T-cell (primary cell): ENCODE measurements around the gene ANKFN1. TPM values are rescaled to one million over a fixed set of nuclear protein-coding genes. Genes with fewer than 3 reads are reported as not detected.

ENCODE experiments used
- ATAC-seq, 4 experiments: fragments of 200-7000 bp in 3 of 4; fragments of 150-1000 bp in 1 of 4; cut with Tn5 transposase; replicated peaks in 1 of 4; 1 replicate in 3 of 4; 2 replicates in 1 of 4; pipeline ENCODE4 v1.10.0; 2021; ENCODE audit warnings: moderate library complexity in 3 of 4, mild to moderate bottlenecking in 2 of 4, moderate number of reproducible peaks in 1 of 4
- CTCF ChIA-PET, 2 donors: fragments of 300-600 bp; sonication (Branson Sonifier 250); formaldehyde crosslinking; loops; one replicate each; lab custom pipeline; 2022; ENCODE audit warnings: antibody characterized with exemption in 2 of 2; lab: Charles Lee
- POLR2A ChIA-PET, 2 donors: fragments of 300-600 bp; sonication (Branson Sonifier 250); formaldehyde crosslinking; loops; one replicate each; lab custom pipeline; 2022; ENCODE audit warnings: antibody characterized with exemption in 2 of 2; lab: Charles Lee
- DNase-seq, 35 experiments: peaks; one replicate each; pipeline versions ENCODE4 v3.0.0 to v3.0.0-alpha.2; 2013 to 2023
- H3K27ac ChIP-seq: one replicate; pipeline ENCODE4 v1.5.1; 2013; ENCODE audit warnings: low read length
- H3K27me3 ChIP-seq, 2 experiments: replicated peaks in 1 of 2; 1 replicate in 1 of 2; 2 replicates in 1 of 2; pipeline versions ENCODE4 v1.6.1 to v1.7.0; 2013; ENCODE audit warnings: low read length in 1 of 2, mixed read lengths in 1 of 2; ENCODE audit not compliant: control insufficient read depth in 2 of 2, insufficient read depth in 2 of 2; ENCODE audit errors: extremely low read depth in 1 of 2
- H3K36me3 ChIP-seq, 2 donors: 1 replicate in 1 of 2; 2 replicates in 1 of 2; pipeline versions ENCODE4 v1.6.1 to v1.7.0; 2013; ENCODE audit warnings: low read length in 1 of 2; ENCODE audit not compliant: control insufficient read depth in 2 of 2, insufficient read depth in 1 of 2; ENCODE audit errors: extremely low read depth in 1 of 2
- H3K4me1 ChIP-seq, 2 experiments: 1 replicate in 1 of 2; 2 replicates in 1 of 2; pipeline versions ENCODE4 v1.6.1 to v1.7.0; 2013; ENCODE audit warnings: low read length in 2 of 2, mixed read lengths in 1 of 2; ENCODE audit not compliant: insufficient read depth in 2 of 2, control insufficient read depth in 1 of 2; ENCODE audit errors: extremely low read depth in 1 of 2
- H3K4me3 ChIP-seq, 2 donors: 1 replicate in 1 of 2; 2 replicates in 1 of 2; pipeline versions ENCODE4 v1.5.1 to v1.7.0; 2013; ENCODE audit warnings: mild to moderate bottlenecking in 2 of 2, low read length in 1 of 2, moderate library complexity in 1 of 2; ENCODE audit not compliant: control insufficient read depth in 1 of 2; ENCODE audit errors: extremely low read depth in 1 of 2
- H3K9me3 ChIP-seq: 2 replicates; pipeline ENCODE4 v1.7.0; 2013
- H3K27ac Mint-ChIP-seq, 2 donors: one replicate each; pipeline ENCODE4 v1.8.0; 2020 to 2021; ENCODE audit warnings: mild to moderate bottlenecking in 2 of 2, mixed read lengths in 2 of 2
- H3K27me3 Mint-ChIP-seq, 2 donors: one replicate each; pipeline ENCODE4 v1.8.0; 2021 to 2022; ENCODE audit warnings: mixed read lengths in 2 of 2
- H3K36me3 Mint-ChIP-seq: one replicate; pipeline ENCODE4 v1.8.0; 2021; ENCODE audit warnings: mixed read lengths
- H3K4me1 Mint-ChIP-seq, 3 donors: one replicate each; pipeline ENCODE4 v1.8.0; 2020 to 2022; ENCODE audit warnings: mixed read lengths in 3 of 3, mild to moderate bottlenecking in 1 of 3
- H3K4me3 Mint-ChIP-seq, 3 donors: one replicate each; pipeline ENCODE4 v1.8.0; 2020 to 2022; ENCODE audit warnings: mild to moderate bottlenecking in 3 of 3, mixed read lengths in 3 of 3, moderate library complexity in 3 of 3
- H3K9me3 Mint-ChIP-seq, 3 donors: one replicate each; pipeline ENCODE4 v1.8.0; 2020 to 2022; ENCODE audit warnings: mixed read lengths in 3 of 3
- WGBS: methylation state at CpG from one replicate; pipeline ENCODE4 v1.1.5; 2013; ENCODE audit warnings: missing lambda C conversion rate; ENCODE audit not compliant: insufficient coverage; 5-methylcytosine and 5-hydroxymethylcytosine counted together
- total RNA-seq, 35 experiments: library from RNA in 6 of 35; stranded (reverse) in 6 of 35; fragments of 120-200 nt in 1 of 35; gene quantifications; one replicate each; pipeline versions ENCODE4 v1.2.1 to v1.2.4 and lab custom pipeline; 2013 to 2026

Gene ANKFN1
- total RNA-seq, 5 donors from 2014 or later (not counting 1 experiment from before 2014, with no cell fraction given), result not detected

GRCh38 chr17:56114469-56114868 is 38.8 kb upstream of the ANKFN1 start:
- Histone ChIP-seq H3K27ac (no peak overlapping the region), H3K9me3 (no peaks in the 10 kb centered on the region), H3K4me1 (no peaks in the 10 kb centered on the region), H3K4me3 (no peak overlapping the region), H3K27me3 (no peaks in the 10 kb centered on the region), H3K36me3 (no peaks in the 10 kb centered on the region)
- no peak overlapping the region for H3K4me3 Mint-ChIP-seq
- DNase-seq (no peak), ATAC-seq (no peak)
- ChIA-PET CTCF (no interaction called here), POLR2A (no interaction called here)
- peaks cover 1% of the 10 kb centered on the region in 2 donors for H3K27me3 Mint-ChIP-seq
- no peaks in the 10 kb centered on the region for H3K9me3 Mint-ChIP-seq
- no peaks in the 10 kb centered on the region for H3K36me3 Mint-ChIP-seq
- no peak overlapping the region for H3K27ac Mint-ChIP-seq
- no CpG with 5 or more reads among the region's 1 CpG for WGBS
- H3K4me1 Mint-ChIP-seq, result no peaks in the 10 kb centered on the region

DNA sequence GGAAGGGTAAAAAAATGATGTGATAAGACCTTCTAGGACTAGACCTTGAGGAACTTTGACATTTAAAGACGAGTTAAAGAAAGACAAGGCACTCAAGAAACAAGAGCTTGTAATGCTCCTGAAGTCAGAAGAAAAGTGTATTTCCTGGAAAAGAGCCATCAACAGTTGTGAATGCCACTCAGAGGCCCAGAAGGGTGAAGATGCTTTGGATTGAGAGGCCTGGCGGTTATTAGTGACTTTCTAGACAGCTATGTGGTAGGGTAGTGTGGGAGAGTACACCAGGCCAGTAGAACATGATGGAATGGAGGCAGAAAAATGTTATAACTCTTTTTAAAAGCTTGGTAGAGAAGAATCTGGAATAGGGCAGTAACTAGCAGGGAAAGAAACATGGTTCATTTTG is 34.1 kb upstream of the ANKFN1 start:
- H3K4me3 Mint-ChIP-seq, result no peak overlapping the region
- no peak for ATAC-seq
- no peak overlapping the region for H3K27ac ChIP-seq
- no peak overlapping the region for H3K4me3 ChIP-seq
- DNase-seq, result no peak
- H3K9me3 Mint-ChIP-seq, result no peaks in the 10 kb centered on the region
- no peaks in the 10 kb centered on the region for H3K9me3 ChIP-seq
- no peaks in the 10 kb centered on the region for H3K4me1 ChIP-seq
- no peak overlapping the region for H3K27ac Mint-ChIP-seq
- H3K36me3 Mint-ChIP-seq, result no peaks in the 10 kb centered on the region
- 43% methylated on average over 2 of the region's 2 CpGs for WGBS
- CTCF ChIA-PET, result no interaction called here
- H3K4me1 Mint-ChIP-seq, result no peaks in the 10 kb centered on the region
- no peaks in the 10 kb centered on the region for H3K27me3 Mint-ChIP-seq
- H3K36me3 ChIP-seq, result no peaks in the 10 kb centered on the region
- H3K27me3 ChIP-seq, result no peaks in the 10 kb centered on the region
- POLR2A ChIA-PET, result no interaction called here

DNA sequence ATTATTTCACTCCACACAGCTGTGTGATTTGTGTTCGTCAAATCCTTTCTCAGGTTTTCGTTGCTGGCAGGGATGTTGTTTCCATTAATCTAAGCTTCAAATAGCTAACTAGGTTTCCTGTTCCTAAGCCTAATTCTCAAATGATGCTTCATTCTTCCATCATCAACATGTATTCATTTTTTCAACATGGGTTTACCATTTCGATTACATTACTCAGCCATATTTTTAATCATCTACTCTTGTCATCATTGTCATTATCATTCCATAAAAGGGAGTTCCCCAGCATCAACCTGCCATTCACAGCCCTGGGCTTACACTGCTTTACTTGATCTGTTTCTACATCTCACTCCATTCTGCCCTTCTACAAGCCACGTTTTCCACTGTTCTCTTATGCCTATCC is 33.3 kb upstream of the ANKFN1 start:
- H3K27me3 ChIP-seq, result no peaks in the 10 kb centered on the region
- POLR2A ChIA-PET, result no interaction called here
- H3K4me1 ChIP-seq, result no peaks in the 10 kb centered on the region
- no peaks in the 10 kb centered on the region for H3K27me3 Mint-ChIP-seq
- H3K4me3 ChIP-seq, result no peak overlapping the region
- no peak overlapping the region for H3K27ac Mint-ChIP-seq
- WGBS, result 79% methylated on average over 3 of the region's 4 CpGs
- no peaks in the 10 kb centered on the region for H3K9me3 ChIP-seq
- no peak overlapping the region for H3K4me3 Mint-ChIP-seq
- DNase-seq (no peak), ATAC-seq (no peak)
- H3K36me3 ChIP-seq, result no peaks in the 10 kb centered on the region
- CTCF ChIA-PET, result no interaction called here
- no peak overlapping the region for H3K27ac ChIP-seq
- H3K9me3 Mint-ChIP-seq, result no peaks in the 10 kb centered on the region
- no peaks in the 10 kb centered on the region for H3K36me3 Mint-ChIP-seq
- H3K4me1 Mint-ChIP-seq, result no peaks in the 10 kb centered on the region

DNA sequence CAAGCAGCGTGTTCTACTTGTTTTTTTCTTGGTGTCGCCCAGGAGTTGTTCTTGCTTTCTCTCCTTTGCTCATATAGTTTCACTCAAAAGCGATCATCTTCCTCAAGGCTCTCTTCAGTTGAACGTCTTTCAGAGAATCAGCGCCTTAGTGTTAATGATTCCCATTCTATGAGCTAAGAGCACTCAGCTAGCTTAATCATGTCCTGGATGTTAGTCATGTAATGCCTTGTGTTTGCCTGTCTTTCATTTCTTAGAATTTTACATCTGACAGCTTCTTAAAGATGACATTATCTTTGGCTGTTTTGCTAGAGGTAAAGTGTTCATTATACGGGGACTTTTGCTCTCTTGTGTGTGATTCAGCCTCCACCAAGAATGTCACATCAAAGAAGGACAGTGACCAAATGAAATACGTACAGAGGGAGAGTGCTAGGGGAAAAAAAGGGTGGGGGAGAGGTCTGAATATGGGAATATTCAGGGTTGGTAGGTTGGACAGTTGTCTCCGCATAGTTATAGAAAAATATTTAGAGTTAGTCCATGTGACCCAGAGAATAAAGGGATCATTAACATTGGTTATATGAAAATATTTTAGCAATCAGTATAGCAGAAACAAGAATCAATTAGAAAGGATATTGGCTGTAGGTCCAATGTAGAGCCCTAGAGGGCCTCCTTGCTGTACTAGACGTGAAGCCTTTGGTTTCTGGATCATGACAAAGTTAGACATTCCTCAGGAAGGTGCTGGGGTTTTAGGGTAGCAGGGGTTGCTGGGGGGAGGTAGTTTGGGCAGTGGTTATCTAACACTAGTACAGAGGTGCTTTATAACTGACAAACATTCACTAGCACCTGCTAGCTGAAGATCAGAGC is 31.9 kb upstream of the ANKFN1 start:
- POLR2A ChIA-PET, result no interaction called here
- no peaks in the 10 kb centered on the region for H3K4me1 Mint-ChIP-seq
- no peaks in the 10 kb centered on the region for H3K9me3 ChIP-seq
- no peak overlapping the region for H3K27ac Mint-ChIP-seq
- no peaks in the 10 kb centered on the region for H3K36me3 Mint-ChIP-seq
- H3K9me3 Mint-ChIP-seq, result no peaks in the 10 kb centered on the region
- peaks cover 0 to 4% of the 10 kb centered on the region in 2 donors for H3K27me3 Mint-ChIP-seq
- ATAC-seq, result no peak
- H3K4me1 ChIP-seq, result no peaks in the 10 kb centered on the region
- H3K4me3 Mint-ChIP-seq, result no peak overlapping the region
- H3K4me3 ChIP-seq, result no peak overlapping the region
- H3K27ac ChIP-seq, result no peak overlapping the region
- no peaks in the 10 kb centered on the region for H3K36me3 ChIP-seq
- H3K27me3 ChIP-seq, result peaks cover 0 to 4% of the 10 kb centered on the region in 2 experiments
- CTCF ChIA-PET, result no interaction called here
- 77% methylated on average over 2 of the region's 9 CpGs for WGBS
- no peak for DNase-seq

- WGBS, result 65% methylated on average over 6 of the region's 14 CpGs
Measured at GRCh38 chr17:56125830-56126819, 27.1 kb upstream of the ANKFN1 start.

DNA sequence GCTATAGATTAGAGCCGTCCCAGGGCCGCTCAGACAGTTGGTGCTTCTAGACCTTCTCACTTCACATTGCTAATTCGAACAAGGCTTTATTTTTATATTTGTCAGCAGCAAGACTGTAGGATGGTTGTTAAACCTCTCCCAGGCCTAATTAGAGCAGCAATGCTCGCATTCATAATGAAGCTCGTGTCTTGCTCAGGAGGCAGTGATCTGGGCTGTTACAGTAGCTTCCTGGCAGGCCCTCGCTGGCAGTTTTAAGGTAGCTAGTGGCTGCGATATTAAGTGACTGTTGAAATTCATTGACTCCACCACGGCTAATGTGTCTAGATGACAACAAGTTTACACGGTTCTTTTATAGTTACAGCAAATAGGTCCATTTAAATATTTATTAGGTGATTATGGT is 23.2 kb upstream of the ANKFN1 start:
- H3K4me1 Mint-ChIP-seq, result no peaks in the 10 kb centered on the region
- peaks cover 0 to 4% of the 10 kb centered on the region in 2 experiments for H3K27me3 ChIP-seq
- H3K36me3 Mint-ChIP-seq, result no peaks in the 10 kb centered on the region
- no peaks in the 10 kb centered on the region for H3K9me3 ChIP-seq
- H3K4me3 Mint-ChIP-seq, result no peak overlapping the region
- WGBS, result 90% methylated on average over 2 of the region's 9 CpGs
- no peak overlapping the region for H3K27ac Mint-ChIP-seq
- no peak overlapping the region for H3K27ac ChIP-seq
- H3K4me3 ChIP-seq, result no peak overlapping the region
- ATAC-seq (no peak), DNase-seq (no peak)
- peaks cover 0 to 6% of the 10 kb centered on the region in 2 donors for H3K27me3 Mint-ChIP-seq
- ChIA-PET POLR2A (no interaction called here), CTCF (no interaction called here)
- no peaks in the 10 kb centered on the region for H3K4me1 ChIP-seq
- no peaks in the 10 kb centered on the region for H3K9me3 Mint-ChIP-seq
- no peaks in the 10 kb centered on the region for H3K36me3 ChIP-seq

More at GRCh38 chr17:56125830-56126819, 27.1 kb upstream of the ANKFN1 start:
- ATAC-seq (no peak), DNase-seq (peak in 4 of 35 experiments; percentile 1 to 31 (median 4))
- Mint-ChIP-seq H3K4me3 (no peak overlapping the region), H3K4me1 (no peaks in the 10 kb centered on the region), H3K36me3 (no peaks in the 10 kb centered on the region), H3K27me3 (peaks cover 0 to 4% of the 10 kb centered on the region in 2 donors), H3K27ac (no peak overlapping the region), H3K9me3 (no peaks in the 10 kb centered on the region)
- Histone ChIP-seq H3K4me3 (no peak overlapping the region), H3K27ac (no peak overlapping the region), H3K36me3 (no peaks in the 10 kb centered on the region), H3K4me1 (no peaks in the 10 kb centered on the region), H3K9me3 (no peaks in the 10 kb centered on the region), H3K27me3 (peaks cover 0 to 4% of the 10 kb centered on the region in 2 experiments)
- POLR2A ChIA-PET, result no interaction called here
- CTCF ChIA-PET, result interaction anchor here in 1 of 2 donors (0.9 kb wide), 1 partner anchor 590 kb away, joined by 6 read pairs; no protein-coding TSS in a partner anchor
